ENCODE data around the gene ODF2.

The ODF2 gene

DNA sequence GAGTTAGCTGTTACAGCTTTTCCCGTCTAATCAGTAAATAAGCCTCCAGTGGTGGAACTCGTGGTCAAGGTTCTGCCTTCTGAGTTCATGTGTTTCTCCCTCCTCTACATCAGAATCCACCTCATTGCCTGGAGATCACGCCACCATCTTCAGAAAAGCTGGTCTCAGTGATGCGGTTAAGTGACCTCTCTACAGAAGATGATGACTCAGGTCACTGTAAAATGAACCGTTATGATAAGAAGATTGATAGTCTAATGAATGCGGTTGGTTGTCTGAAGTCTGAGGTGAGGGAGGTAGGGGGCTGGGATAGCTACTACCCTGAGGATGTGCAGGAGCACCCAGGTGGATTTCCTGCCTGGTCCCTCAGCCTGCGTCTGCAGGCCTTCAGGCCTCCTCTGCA is 13.3 kb downstream of the ODF2 start:
- Histone ChIP-seq H3K36me3 (ENCODE audit: control insufficient read depth, insufficient read depth, low read length) (no peaks in the 10 kb centered on the region), H3K27ac (no peak overlapping the region), H3K4me2 (ENCODE audit: low read length) (no peak overlapping the region), H3K27me3 (ENCODE audit: control insufficient read depth, insufficient read depth, low read length) (no peaks in the 10 kb centered on the region), H3K9me3 (ENCODE audit: control insufficient read depth, low read length) (no peaks in the 10 kb centered on the region), H2AFZ (no peak overlapping the region), H3K79me2 (no peaks in the 10 kb centered on the region), H3K9ac (no peak overlapping the region), H3K4me3 (ENCODE audit: low read depth, low read length) (no peak overlapping the region), H3K4me1 (no peaks in the 10 kb centered on the region)
- TF ChIP-seq CTCF (IDR thresholded peaks at IDR 0.05) = no peak

GRCh38 chr9:128470560-128470959 is 14.8 kb downstream of the ODF2 start:
- no peaks in the 10 kb centered on the region for H3K4me1 ChIP-seq
- H3K27ac ChIP-seq = no peak overlapping the region
- H3K36me3 ChIP-seq (ENCODE audit: control insufficient read depth, insufficient read depth, low read length) = no peaks in the 10 kb centered on the region
- no peak overlapping the region for H3K9ac ChIP-seq
- H3K4me2 ChIP-seq (ENCODE audit: low read length) = no peak overlapping the region
- H3K9me3 ChIP-seq (ENCODE audit: control insufficient read depth, low read length) = no peaks in the 10 kb centered on the region
- H3K27me3 ChIP-seq (ENCODE audit: control insufficient read depth, insufficient read depth, low read length) = no peaks in the 10 kb centered on the region
- no peak for TF ChIP-seq CTCF (IDR thresholded peaks at IDR 0.05)
- no peak overlapping the region for H2AFZ ChIP-seq
- H3K79me2 ChIP-seq = no peaks in the 10 kb centered on the region
- no peak overlapping the region for H3K4me3 ChIP-seq (ENCODE audit: low read depth, low read length)

GRCh38 chr9:128473104-128473503 is 17.3 kb downstream of the ODF2 start:
- H3K79me2 ChIP-seq = no peaks in the 10 kb centered on the region
- no peaks in the 10 kb centered on the region for H3K4me1 ChIP-seq
- no peaks in the 10 kb centered on the region for H3K9me3 ChIP-seq (ENCODE audit: control insufficient read depth, low read length)
- H3K4me2 ChIP-seq (ENCODE audit: low read length) = no peak overlapping the region
- H3K9ac ChIP-seq = no peak overlapping the region
- H3K27me3 ChIP-seq (ENCODE audit: control insufficient read depth, insufficient read depth, low read length) = no peaks in the 10 kb centered on the region
- no peak overlapping the region for H3K27ac ChIP-seq
- H3K36me3 ChIP-seq (ENCODE audit: control insufficient read depth, insufficient read depth, low read length) = no peaks in the 10 kb centered on the region
- H2AFZ ChIP-seq = no peak overlapping the region
- no peak for TF ChIP-seq CTCF (IDR thresholded peaks at IDR 0.05)
- no peak overlapping the region for H3K4me3 ChIP-seq (ENCODE audit: low read depth, low read length)

GRCh38 chr9:128475867-128476266 is 20.1 kb downstream of the ODF2 start:
- Histone ChIP-seq H3K36me3 (ENCODE audit: control insufficient read depth, insufficient read depth, low read length) (no peaks in the 10 kb centered on the region), H3K9me3 (ENCODE audit: control insufficient read depth, low read length) (no peaks in the 10 kb centered on the region), H2AFZ (no peak overlapping the region), H3K9ac (no peak overlapping the region), H3K79me2 (no peaks in the 10 kb centered on the region), H3K4me2 (ENCODE audit: low read length) (no peak overlapping the region), H3K4me3 (ENCODE audit: low read depth, low read length) (no peak overlapping the region), H3K4me1 (no peaks in the 10 kb centered on the region), H3K27me3 (ENCODE audit: control insufficient read depth, insufficient read depth, low read length) (no peaks in the 10 kb centered on the region), H3K27ac (no peak overlapping the region)
- no peak for TF ChIP-seq CTCF (IDR thresholded peaks at IDR 0.05)

DNA sequence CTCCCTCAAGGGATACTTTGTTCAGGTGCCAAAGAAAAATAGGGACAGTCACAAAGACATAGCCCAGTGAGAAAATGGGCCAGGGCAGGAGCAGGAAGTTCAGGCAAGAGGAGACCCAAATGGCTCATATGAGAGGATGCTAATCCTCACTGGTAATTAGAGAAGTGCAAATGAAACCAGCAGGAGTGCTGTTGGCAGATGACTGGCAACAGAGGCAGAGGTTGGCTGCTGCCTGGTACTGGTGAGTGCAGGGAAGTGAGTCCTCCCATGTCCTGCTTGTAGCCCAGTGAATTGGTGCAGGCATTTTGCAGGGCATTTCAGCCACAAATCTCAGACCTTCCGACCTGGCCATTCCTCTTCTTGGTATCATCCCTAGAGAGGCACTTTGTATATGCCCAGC is 23.5 kb downstream of the ODF2 start:
- Histone ChIP-seq H3K4me3 (ENCODE audit: low read depth, low read length) (no peak overlapping the region), H3K4me2 (ENCODE audit: low read length) (no peak overlapping the region), H3K4me1 (no peaks in the 10 kb centered on the region), H3K36me3 (ENCODE audit: control insufficient read depth, insufficient read depth, low read length) (no peaks in the 10 kb centered on the region), H2AFZ (no peak overlapping the region), H3K9ac (no peak overlapping the region), H3K27ac (no peak overlapping the region), H3K79me2 (no peaks in the 10 kb centered on the region), H3K9me3 (ENCODE audit: control insufficient read depth, low read length) (no peaks in the 10 kb centered on the region), H3K27me3 (ENCODE audit: control insufficient read depth, insufficient read depth, low read length) (no peaks in the 10 kb centered on the region)
- TF ChIP-seq CTCF (IDR thresholded peaks at IDR 0.05) = no peak
